22Rv1 (cell line): ENCODE data around the gene MSI2.

ENCODE experiments used
- ZFX ChIP-seq: fragments of 450-650 bp; IDR thresholded peaks from 2 replicates; pipeline ENCODE4 v1.6.1; 2017; ENCODE audit warnings: antibody characterized with exemption, borderline replicate concordance
- TF ChIP-seq, protein P1 (sequence below): fragments of 450-650 bp; IDR thresholded peaks from 2 replicates; pipeline ENCODE4 v1.5.1; 2017; ENCODE audit warnings: mild to moderate bottlenecking

DNA sequence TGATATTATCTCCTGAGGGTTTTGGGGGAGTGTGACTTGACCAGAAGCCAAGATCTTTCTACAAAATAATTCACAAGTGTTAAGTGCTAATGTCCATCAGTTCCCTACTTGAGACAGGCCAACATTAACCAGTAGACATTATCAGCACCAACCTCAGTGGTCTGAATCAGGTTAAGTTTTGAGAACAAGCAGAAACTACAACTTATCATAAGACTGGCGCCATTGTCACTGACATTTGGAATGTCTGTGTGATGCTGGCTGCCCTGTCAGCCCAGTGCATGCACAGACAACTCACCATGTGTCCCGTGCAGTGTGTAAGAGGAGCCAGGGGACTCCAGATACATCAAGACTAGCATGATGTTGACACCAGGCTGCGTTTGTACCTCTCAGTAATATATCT lies 412.0 kb downstream of the MSI2 start:
- TF ChIP-seq, protein P1, sequence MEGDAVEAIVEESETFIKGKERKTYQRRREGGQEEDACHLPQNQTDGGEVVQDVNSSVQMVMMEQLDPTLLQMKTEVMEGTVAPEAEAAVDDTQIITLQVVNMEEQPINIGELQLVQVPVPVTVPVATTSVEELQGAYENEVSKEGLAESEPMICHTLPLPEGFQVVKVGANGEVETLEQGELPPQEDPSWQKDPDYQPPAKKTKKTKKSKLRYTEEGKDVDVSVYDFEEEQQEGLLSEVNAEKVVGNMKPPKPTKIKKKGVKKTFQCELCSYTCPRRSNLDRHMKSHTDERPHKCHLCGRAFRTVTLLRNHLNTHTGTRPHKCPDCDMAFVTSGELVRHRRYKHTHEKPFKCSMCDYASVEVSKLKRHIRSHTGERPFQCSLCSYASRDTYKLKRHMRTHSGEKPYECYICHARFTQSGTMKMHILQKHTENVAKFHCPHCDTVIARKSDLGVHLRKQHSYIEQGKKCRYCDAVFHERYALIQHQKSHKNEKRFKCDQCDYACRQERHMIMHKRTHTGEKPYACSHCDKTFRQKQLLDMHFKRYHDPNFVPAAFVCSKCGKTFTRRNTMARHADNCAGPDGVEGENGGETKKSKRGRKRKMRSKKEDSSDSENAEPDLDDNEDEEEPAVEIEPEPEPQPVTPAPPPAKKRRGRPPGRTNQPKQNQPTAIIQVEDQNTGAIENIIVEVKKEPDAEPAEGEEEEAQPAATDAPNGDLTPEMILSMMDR = no peak
- TF ChIP-seq ZFX = no peak
